GM04503 (cell line): ENCODE data around the gene DIPK1B.

Experiments
- DNase-seq: peaks from one replicate; pipeline ENCODE4 v3.0.0-alpha.2; 2012; ENCODE audit warnings: low read depth

Gene DIPK1B

DNA sequence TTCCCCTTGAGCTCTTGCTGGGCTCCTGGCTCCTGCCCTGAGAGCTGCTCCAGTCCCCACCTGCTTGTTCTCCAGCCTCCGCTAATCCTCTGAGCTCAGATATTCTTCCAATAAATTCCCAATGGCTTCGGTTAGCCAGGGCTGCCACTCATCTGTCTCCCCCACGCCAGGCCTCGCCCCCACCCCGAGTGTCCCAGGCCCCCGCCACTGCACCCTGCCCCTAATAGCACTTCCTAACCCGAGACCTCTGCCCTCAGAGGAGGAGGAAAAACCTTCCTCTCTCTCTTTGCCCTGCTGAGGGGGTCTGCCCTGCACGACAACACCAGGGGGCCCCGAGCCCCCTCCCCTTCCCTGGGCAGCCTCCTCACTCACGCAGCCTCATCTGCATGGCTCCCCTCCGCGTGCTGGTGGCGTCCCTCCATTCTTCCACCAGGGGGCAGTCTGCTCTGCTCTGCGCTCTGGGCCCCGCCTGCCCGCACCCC, 57.4 kb downstream of the DIPK1B start:
- DNase-seq: no peak

DNA sequence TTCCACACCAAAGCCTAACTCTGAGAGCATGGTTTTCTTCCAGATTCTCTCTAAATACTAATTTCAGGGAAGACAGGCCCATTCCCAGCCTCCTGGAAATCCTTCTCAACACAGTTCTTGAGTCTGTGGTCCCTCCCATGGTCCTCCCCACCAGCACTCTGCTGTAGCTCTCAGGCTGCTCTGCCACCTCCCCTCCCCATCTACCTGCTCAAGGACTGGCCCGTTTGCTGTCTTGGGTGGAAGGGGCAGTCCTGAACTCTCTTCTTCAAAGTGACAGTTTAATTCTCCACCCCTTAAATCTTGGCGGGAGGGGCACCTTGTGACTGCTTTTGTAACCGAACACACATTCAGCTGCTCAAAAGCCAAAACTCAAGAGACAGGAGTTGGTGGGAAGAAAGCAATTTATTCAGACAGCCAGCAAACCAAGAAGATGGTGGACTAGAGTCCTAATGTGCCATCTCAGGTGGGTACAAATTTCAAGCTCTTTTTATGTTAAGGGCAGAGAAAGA, 59.6 kb downstream of the DIPK1B start:
- no peak for DNase-seq

DNA sequence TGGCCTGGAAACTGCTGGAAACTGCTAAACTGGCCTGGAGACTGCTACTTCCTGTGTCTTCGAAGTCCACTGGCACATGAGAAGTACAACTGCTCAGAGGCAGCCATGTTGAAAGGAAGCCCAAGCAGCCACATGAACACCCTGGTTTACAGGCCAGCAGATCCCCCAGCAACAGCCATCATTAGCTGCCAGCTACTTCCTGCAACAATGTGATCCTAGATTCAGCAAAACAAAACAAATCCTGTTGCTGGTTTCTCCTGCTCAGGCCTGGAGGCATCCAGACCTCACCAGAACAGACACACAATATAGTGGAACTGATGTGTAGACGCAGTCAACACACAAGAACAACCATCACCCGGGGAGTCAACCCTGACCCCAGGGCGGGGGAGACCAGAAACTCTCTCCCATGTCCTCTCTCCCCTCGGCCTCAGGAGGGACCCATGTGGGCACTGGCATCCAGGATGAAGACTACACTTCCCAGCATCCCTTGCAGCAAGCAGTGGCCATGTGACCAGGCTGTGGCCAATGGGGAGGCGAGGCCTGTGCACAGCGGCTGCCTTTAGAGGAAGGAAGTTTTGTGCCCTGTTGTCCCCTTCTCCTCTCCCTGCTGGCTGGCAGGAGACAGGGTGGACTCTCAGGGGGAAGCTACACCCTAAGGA, 61.1 kb downstream of the DIPK1B start:
- DNase-seq: no peak
